ENCODE measurements around the gene CLDN14. TPM values are rescaled to one million over a fixed set of nuclear protein-coding genes. Genes with fewer than 3 reads are reported as not detected.

The CLDN14 gene
- total and polyA plus RNA-seq, 2 experiments from 2014 or later: not detected

GRCh38 chr21:36480618-36481017 is 696 bp upstream of the CLDN14 start:
- H3K27me3 ChIP-seq (ENCODE audit: insufficient read depth): no peaks in the 10 kb centered on the region
- no peak overlapping the region for H3K4me3 Mint-ChIP-seq
- no peaks in the 10 kb centered on the region; the same call in 2 of the 3 replicates for H3K4me1 Mint-ChIP-seq
- no peaks in the 10 kb centered on the region for H3K36me3 ChIP-seq (ENCODE audit: insufficient read depth)
- no peaks in the 10 kb centered on the region for H3K36me3 Mint-ChIP-seq (ENCODE audit: low read depth)
- H3K9me2 ChIP-seq (ENCODE audit: insufficient read depth): no peaks in the 10 kb centered on the region
- H3K4me2 ChIP-seq: no peak overlapping the region
- no peaks in the 10 kb centered on the region for H3F3A ChIP-seq (replicated peaks; ENCODE audit: low read depth)
- H3K79me2 ChIP-seq (replicated peaks; ENCODE audit: insufficient read depth): no peaks in the 10 kb centered on the region
- H2AFZ ChIP-seq: no peak overlapping the region
- TF ChIP-seq ETS1 (IDR thresholded peaks at IDR 0.05) (no peak), CREB1 (CRISPR knock-in tag; IDR thresholded peaks at IDR 0.05; ENCODE audit: low read depth) (no peak), STAT1 (IDR thresholded peaks at IDR 0.05; ENCODE audit: unreplicated experiment) (no peak), ZNF114 (CRISPR knock-in tag; IDR thresholded peaks at IDR 0.05) (no peak), ZNF331 (CRISPR knock-in tag; IDR thresholded peaks at IDR 0.05; ENCODE audit: low read depth) (no peak), ZNF462 (CRISPR knock-in tag; IDR thresholded peaks at IDR 0.05) (no peak), JUNB (IDR thresholded peaks at IDR 0.05; ENCODE audit: unreplicated experiment) (no peak), REST (IDR thresholded peaks at IDR 0.05; ENCODE audit: unreplicated experiment) (no peak), EZH2phosphoT487 (IDR thresholded peaks at IDR 0.05; ENCODE audit: unreplicated experiment) (no peak), POLR2AphosphoS5 (IDR thresholded peaks at IDR 0.05; ENCODE audit: low read depth) (no peak), EZH2 (IDR thresholded peaks at IDR 0.05; ENCODE audit: low read depth, unreplicated experiment) (no peak), NANOG (IDR thresholded peaks at IDR 0.05; ENCODE audit: borderline replicate concordance) (no peak)
- TF ChIP-seq, protein P1, sequence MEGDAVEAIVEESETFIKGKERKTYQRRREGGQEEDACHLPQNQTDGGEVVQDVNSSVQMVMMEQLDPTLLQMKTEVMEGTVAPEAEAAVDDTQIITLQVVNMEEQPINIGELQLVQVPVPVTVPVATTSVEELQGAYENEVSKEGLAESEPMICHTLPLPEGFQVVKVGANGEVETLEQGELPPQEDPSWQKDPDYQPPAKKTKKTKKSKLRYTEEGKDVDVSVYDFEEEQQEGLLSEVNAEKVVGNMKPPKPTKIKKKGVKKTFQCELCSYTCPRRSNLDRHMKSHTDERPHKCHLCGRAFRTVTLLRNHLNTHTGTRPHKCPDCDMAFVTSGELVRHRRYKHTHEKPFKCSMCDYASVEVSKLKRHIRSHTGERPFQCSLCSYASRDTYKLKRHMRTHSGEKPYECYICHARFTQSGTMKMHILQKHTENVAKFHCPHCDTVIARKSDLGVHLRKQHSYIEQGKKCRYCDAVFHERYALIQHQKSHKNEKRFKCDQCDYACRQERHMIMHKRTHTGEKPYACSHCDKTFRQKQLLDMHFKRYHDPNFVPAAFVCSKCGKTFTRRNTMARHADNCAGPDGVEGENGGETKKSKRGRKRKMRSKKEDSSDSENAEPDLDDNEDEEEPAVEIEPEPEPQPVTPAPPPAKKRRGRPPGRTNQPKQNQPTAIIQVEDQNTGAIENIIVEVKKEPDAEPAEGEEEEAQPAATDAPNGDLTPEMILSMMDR (conservative IDR thresholded peaks at IDR 0.05; ENCODE audit: low read depth in 2 of 2): no peak
- no peaks in the 10 kb centered on the region for H3K9me3 Mint-ChIP-seq
- no peak overlapping the region for H3K27ac ChIP-seq (ENCODE audit: low read depth)
- DNase-seq (ENCODE audit: low spot score) (no peak), ATAC-seq (no peak)
- no peak overlapping the region for H3K4me3 ChIP-seq
- H3K27ac Mint-ChIP-seq: no peak overlapping the region
- H3K27me3 Mint-ChIP-seq (ENCODE audit: insufficient read depth, low read depth, poor library complexity): peaks cover 3% of the 10 kb centered on the region
- H4K20me1 ChIP-seq (replicated peaks; ENCODE audit: insufficient read depth): no peaks in the 10 kb centered on the region
- H3K4me1 ChIP-seq (ENCODE audit: insufficient read depth): no peaks in the 10 kb centered on the region
